Measurements from ENCODE around the gene KRT85. TPM values are rescaled to one million over a fixed set of nuclear protein-coding genes. Genes with fewer than 3 reads are reported as not detected.

Gene KRT85
- total and polyA plus RNA-seq, 10 of the 15 experiments (the other 5 are each of a cell fraction or from before 2014, with no cell fraction given): 0.05 to 0.18 (median 0.11) TPM; not detected in 6

DNA sequence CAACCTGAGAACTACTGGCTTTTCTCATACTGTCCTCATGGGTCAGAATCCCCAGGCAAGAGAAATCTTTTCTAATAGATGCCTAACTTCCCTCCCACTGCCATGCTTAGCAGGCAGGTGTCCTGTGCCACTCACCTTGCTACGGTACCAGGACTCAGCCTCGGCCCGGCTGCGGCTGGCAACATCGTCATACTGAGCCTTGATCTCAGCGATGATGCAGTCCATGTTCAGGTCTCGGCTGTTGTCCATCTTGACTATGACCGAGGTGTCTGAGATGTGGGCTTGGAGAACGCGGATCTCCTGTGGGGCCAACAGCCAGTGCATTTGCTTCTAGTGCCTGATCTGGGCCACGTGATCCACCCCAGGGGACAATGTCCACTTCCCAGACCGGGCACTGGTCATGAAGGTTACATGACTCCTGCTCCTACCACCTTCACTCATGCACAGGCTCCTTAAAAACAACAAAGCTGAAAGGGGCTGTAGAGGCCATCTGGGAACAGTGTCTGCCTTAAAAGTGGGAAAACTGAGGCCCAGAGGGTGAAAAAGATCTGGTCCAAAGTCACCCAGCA is 4.1 kb downstream of the KRT85 start (continued):
- TF ChIP-seq, protein P1, sequence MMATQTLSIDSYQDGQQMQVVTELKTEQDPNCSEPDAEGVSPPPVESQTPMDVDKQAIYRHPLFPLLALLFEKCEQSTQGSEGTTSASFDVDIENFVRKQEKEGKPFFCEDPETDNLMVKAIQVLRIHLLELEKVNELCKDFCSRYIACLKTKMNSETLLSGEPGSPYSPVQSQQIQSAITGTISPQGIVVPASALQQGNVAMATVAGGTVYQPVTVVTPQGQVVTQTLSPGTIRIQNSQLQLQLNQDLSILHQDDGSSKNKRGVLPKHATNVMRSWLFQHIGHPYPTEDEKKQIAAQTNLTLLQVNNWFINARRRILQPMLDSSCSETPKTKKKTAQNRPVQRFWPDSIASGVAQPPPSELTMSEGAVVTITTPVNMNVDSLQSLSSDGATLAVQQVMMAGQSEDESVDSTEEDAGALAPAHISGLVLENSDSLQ (IDR thresholded peaks at IDR 0.05): no peak
- TF ChIP-seq ZNF217 (IDR thresholded peaks at IDR 0.05) (no peak), ZNF622 (IDR thresholded peaks at IDR 0.05) (no peak), MYB (IDR thresholded peaks at IDR 0.05; ENCODE audit: borderline replicate concordance, low read depth, low read length) (no peak), GABPA (IDR thresholded peaks at IDR 0.05; ENCODE audit: low read depth) (no peak), RFX5 (IDR thresholded peaks at IDR 0.05; ENCODE audit: low read depth, low read length) (no peak)

DNA sequence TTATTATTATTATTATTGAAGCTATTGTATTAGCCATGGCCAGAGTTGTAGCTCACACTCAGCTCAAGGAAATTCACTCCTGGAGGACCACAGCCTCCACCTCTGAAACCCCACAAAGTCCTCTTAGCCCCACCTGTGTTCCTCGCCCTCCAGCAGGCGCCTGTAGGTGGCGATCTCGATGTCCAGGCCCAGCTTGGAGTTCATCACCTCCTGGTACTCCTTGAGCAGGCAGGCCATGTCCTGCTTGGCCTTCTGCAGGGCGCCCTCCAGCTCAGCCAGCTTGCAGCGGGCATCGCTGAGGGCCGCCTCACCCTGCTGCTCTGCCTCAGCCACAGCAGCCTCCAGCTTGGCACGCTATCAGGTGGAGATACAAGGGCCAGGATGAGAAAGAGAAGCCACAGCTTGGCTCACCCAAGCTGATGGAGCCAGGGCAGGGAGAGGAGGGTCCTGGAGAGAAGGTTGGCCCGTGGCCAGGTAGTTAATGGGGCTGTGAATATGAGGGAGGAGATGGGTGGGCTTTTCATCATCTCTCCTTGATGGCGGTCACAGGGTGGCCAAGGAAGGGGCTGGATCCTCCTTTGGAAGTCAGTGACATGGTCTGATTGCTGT is 5.1 kb downstream of the KRT85 start:
- Histone ChIP-seq H2AFZ (ENCODE audit: control insufficient read depth, low read depth, low read length) (no peak overlapping the region), H3K9me3 (replicated peaks; ENCODE audit: control insufficient read depth, insufficient read depth, low read length) (no peaks in the 10 kb centered on the region), H3K9ac (ENCODE audit: control insufficient read depth, insufficient read depth, low read length) (no peak overlapping the region), H3K4me2 (ENCODE audit: control insufficient read depth, insufficient read depth) (no peak overlapping the region), H3K4me3 (no peak overlapping the region), H4K20me1 (ENCODE audit: control insufficient read depth, insufficient read depth) (no peaks in the 10 kb centered on the region; the same call in 1 of the 2 replicates), H3K4me1 (ENCODE audit: control insufficient read depth, insufficient read depth, low read length) (peaks cover 12% of the 10 kb centered on the region), H3K27me3 (replicated peaks in 1 of 2; ENCODE audit: control insufficient read depth in 2 of 2, insufficient read depth in 2 of 2, low read length in 1 of 2) (no peaks in the 10 kb centered on the region; a peak in 1 of 4 replicates), H3K27ac (ENCODE audit: control insufficient read depth, insufficient read depth) (no peak overlapping the region), H3K36me3 (ENCODE audit: control insufficient read depth in 2 of 2, insufficient read depth in 2 of 2, low read length in 1 of 2) (no peaks in the 10 kb centered on the region), H3K79me2 (ENCODE audit: control insufficient read depth, insufficient read depth, low read length) (no peaks in the 10 kb centered on the region)
- intact Hi-C loops (cut with micrococcal nuclease; ENCODE audit: unreplicated experiment) (no loop called here), in situ Hi-C loops (cut with MboI) (no loop called here)
- POLR2A ChIA-PET: interaction anchor here (0.5 kb wide), 1 partner anchor 308 kb away, joined by 4 read pairs; no protein-coding TSS in a partner anchor
- ATAC-seq: no peak
- BruUV-seq (replicated peaks): no TSS peak
- SMC1A ChIA-PET (ENCODE audit: uncharacterized antibody, unreplicated experiment): no interaction called here
- no peak for TF ChIP-seq BMI1 (IDR thresholded peaks at IDR 0.05; ENCODE audit: borderline replicate concordance)
- peak; percentile 11 to 40 (median 33); a peak in 4 of 6 replicates for TF ChIP-seq CTCF (IDR thresholded peaks at IDR 0.05 in 2 of 3, conservative IDR thresholded peaks at IDR 0.05 in 1 of 3; ENCODE audit: control insufficient read depth in 2 of 3, extremely low read depth in 1 of 3, insufficient read depth in 1 of 3, low read depth in 3 of 3, low read length in 3 of 3)
- TF ChIP-seq HDAC6 (IDR thresholded peaks at IDR 0.05; ENCODE audit: unreplicated experiment): no peak
- FAIRE-seq: no peak
- DNase-seq (ENCODE audit: low read depth, low spot score): no peak
- CTCF ChIA-PET: interaction anchor here (0.7 to 2.2 kb wide), 10 partner anchors 10 to 508 kb away, joined by 3 to 21 read pairs (median 4); no protein-coding TSS in a partner anchor
- 43% methylated on average over 11 of the region's 11 CpGs for WGBS (ENCODE audit: insufficient coverage, insufficient replicate concordance, low lambda C conversion rate, missing lambda C conversion rate)
- RAD21 ChIA-PET (ENCODE audit: unreplicated experiment): no interaction called here
